GM21717 (cell line): ENCODE data around the gene PLCG2.
"Not testable (repeated sequence)": the region's sequence is repeated elsewhere in the genome, so short reads cannot be mapped to it uniquely, and the experiment has no call there.

Source experiments
- ATAC-seq: cut with Tn5 transposase; IDR thresholded peaks from one replicate; pipeline ENCODE4 v1.9.1; 2021; ENCODE audit warnings: mild to moderate bottlenecking, moderate library complexity; ENCODE audit not compliant: unreplicated experiment

The PLCG2 gene

DNA sequence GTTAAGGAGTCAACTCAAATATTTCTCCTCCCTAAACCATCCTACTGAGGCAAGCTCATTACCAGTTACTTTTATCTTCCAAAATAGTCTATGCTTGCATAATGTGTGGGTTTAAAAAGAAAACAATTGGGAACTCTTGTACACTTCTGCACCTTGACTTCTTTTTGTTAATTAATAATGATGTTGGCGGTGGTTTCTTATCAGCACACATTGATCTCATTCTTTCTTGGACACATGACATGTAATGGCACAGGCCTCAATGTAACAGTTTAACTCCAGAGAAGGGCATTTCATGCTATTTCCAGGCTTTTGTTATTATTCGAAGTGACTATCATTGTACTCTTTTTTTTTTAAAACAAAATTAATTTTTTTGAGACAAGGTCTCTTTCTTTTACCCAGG, 7.8 kb downstream of the PLCG2 start:
- ATAC-seq = no peak

- no peak for ATAC-seq
Observed at GRCh38 chr16:81787659-81788058, 8.6 kb downstream of the PLCG2 start.

DNA sequence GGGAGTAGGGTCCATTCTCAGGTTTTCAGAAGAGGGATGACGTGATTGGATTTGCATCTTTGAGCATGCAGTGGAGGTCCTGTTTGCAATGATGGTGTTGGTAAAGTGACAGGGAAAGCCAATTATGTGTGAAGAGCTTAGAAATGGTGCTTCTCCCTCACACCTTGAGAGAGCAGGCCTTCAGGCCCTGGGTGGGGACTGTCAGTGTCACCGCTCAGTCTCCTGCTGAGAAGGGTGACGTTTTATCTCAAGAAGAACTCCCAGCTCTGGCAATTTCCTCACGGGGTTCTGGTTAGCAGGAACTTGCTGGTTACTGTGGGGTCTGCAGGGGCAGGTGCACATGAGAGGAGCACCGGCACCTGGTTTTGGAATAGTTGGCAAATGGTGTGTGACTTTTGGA, 11.2 kb downstream of the PLCG2 start:
- ATAC-seq = no peak

DNA sequence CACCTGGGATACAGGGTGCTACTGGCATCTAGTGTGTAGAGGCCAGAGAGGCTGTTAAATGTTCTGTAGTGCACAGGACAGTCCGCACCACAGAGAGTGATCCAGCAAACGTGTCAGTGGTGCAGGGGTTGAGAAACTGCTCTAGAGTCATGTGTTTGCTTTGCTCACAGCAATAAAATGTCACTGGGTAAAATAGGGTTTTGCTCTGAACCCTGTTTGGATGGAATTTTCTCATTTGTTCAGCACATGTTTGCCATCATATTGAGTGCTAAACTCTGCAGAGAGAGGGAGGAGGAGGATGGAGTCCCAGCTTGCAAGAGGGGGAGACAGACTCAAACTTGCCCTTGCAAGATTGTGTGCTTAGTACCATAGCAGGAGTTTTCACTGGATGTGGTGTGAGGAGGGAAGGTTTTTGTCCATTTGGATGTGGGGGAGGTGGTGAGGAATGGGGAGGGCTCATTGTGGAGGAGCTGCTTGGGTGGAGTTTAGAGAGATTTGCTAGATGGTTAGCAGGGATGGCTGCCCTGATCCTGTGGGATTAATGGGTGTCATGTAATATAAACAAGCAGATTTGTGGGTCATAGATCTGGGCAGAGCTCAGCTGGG, 11.8 kb downstream of the PLCG2 start:
- no peak for ATAC-seq

DNA sequence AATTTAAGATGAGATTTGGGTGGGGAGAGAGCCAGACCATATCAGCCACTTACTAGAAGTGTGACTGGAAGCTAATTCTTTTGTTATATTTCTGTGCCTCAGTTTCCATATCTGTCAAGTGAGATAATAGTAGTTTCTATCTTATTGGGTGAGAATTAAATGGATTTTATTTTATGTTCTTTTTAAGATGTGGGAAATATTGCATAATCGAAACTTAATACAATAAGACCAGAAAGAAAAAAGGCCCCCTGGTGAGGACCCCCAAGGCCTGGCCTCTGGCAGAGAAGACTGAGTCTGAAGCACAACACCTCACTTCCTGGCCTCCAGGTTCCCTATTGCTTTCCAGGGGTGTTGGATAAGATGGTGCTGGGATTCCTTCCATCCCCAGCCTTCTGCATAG, 13.7 kb downstream of the PLCG2 start:
- no peak for ATAC-seq

- no peak for ATAC-seq
Observed at GRCh38 chr16:81795193-81795592, 16.1 kb downstream of the PLCG2 start.

DNA sequence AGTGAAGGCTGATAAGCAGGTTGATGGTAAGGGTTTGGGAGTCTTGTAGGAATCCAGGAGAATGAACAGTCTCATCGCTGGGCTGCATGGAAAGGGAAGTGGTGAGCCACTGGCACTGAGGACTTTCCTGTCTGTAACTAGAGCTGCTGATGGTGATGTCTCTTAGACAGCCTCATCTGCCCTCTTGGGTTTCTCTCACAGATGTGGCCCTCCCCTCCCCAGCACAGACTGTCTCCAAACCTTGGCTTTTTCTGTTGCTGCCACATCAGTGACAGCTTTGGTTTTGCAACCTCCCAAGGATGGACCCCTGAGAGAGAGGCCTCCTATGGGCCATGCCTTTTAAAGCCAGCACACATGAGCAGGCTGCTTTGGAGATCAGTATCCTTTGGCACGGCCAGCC, 16.9 kb downstream of the PLCG2 start:
- no peak for ATAC-seq

GRCh38 chr16:81796583-81797346, 17.7 kb downstream of the PLCG2 start:
- ATAC-seq = no peak

DNA sequence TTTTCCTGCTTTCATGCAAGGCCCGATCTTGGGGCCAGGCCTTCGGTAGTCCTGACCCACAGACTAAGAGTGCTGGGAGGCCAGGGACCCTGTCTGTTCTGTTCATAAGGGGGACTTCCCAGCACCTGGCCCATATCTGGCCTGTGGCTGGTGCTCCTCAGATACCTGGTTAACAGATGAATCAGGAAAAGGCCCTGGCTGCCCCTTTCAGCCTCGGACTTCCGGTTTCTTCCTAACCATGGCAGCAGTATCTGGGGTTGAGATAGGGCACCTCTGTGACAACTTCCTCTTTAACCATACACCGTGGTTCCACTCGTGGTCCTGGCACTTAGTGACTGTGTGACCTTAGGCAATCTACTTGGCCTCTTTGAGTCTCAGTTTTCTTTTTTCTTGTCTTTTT, 18.4 kb downstream of the PLCG2 start:
- peak; percentile 54 for ATAC-seq

DNA sequence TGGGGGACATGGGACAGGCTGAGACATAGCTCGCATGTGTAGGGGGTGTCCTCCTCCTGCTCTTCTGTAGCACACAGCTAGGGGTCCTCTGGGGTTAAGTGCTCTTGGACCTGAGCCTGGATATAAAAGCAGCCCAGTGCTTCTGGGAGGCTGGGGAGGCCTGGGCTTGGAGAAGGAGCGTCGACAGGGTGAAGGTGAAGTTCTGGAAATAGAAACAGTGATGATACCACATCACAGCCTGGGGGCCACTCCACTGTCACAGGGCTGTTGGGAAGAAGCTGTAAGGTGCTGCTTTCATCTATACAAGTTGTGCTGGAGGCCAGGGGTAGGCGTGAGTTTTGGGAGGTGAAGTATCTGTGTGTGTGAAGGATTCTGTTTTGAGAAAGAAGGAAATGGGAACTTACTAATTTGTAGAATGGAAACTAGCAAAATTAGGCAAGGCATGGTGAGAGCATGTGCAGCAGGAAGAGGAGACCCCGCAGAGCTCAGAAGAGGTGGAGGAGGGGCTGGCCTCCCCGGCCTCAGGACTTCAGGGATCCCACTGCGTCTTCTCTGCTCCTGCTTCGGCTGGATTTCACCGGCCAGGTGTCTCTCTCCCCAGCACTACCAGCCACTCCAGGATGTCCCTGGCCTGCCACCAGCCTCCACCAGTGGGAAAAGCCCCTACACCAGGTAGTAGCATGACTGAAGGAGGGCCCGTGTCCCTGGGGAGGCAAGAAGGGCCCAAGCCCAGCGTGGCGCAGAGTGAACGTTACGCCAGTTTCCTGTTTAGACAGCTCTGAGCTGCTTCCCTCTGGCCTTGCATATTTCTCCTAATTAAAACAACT, 19.4 kb downstream of the PLCG2 start:
- ATAC-seq = peak; percentile 45

GRCh38 chr16:81799138-81799504, 20.0 kb downstream of the PLCG2 start:
- no peak for ATAC-seq

- ATAC-seq = not testable (repeated sequence)
Observed at GRCh38 chr16:81801724-81802123, 22.6 kb downstream of the PLCG2 start.

DNA sequence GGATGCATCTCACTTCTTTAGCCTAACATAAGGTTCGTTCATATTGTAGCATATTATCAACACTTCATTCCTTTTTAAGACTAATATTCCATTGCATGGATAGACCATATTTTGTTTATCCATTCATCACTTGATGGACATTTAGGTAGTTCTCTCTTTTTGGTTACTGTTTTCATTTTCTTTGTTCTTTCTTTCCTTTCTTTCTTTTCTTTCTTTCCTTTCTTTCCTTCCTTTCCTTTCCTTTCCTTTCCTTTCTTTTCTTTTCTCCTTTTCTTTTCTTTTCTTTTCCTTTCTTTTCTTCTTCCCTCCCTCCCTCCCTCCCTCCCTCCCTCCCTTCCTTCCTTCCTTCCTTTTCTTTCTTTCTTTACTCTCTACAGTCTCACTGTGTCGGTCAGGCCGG, 24.2 kb downstream of the PLCG2 start:
- ATAC-seq = no peak

DNA sequence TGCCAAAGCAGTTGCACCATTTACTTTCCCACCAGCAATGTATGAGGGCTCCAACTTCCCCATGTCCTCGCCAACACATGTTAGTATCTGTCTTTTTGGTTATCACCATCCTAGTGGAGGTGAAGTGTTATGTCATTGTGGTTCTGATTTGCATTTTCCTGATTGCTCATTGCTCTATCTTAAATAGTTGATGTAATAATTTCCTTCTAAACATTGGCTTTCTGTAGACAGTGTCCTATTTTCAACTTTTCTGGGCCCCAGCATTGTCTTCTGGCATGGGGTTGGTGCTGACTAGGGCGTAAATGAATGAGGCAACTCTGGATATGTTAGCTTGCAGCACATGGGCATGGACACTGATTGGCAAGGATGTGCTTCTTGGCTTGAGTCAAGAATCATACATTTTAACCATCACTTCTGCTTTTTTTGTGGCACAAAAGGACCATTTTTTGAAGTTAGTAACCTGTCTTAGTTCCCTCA, 25.1 kb downstream of the PLCG2 start:
- ATAC-seq = peak; percentile 22

GRCh38 chr16:81806696-81807095, 27.6 kb downstream of the PLCG2 start:
- no peak for ATAC-seq

DNA sequence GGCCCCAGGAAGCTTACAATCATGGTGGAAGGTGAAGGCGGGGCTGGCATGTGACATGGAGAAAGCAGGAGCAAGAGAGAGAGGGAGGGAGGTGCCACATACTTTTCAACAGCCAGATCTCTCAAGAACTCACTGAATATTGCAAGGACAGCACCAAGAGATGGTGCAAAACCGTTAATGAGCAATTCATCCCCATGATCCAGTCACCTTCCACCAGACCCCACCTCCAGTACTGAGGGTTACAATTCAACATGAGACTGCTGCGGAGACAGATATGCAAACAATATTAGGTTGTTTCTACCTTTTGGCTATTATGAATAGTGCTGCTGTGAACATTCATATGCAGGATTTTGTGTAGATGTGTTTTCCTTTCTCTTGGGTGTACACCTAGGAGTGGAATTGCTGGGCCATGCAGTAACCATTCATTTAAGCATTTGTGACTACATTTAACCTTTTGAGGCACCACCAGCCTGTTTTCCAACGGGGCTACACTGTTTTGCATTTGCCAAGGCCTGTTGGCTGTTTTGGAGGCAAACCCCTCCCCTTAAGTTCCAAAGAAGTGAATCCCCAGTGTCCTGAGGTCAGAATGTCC, 28.8 kb downstream of the PLCG2 start:
- no peak for ATAC-seq

GRCh38 chr16:81808933-81809480, 29.9 kb downstream of the PLCG2 start:
- ATAC-seq = peak; percentile 54

DNA sequence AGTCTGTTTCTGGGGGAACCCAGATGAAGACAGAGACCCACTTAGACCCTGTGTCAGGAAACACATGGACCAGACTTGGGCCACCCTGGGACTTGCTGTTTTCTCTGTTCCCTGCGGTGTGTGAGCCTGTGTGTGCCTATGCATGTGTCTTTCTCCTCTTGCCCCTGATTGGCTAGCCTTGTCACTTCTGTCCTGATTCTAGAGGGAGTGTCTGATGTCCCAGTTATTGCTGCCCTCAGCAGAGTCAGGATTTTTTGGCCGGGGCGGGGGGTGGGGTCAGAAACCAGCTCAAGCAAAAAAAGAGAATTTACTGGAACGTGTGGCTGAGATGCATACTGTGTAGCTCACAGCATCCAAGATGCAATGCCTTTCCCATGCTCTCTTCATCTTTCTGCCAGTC, 30.5 kb downstream of the PLCG2 start:
- ATAC-seq = no peak

DNA sequence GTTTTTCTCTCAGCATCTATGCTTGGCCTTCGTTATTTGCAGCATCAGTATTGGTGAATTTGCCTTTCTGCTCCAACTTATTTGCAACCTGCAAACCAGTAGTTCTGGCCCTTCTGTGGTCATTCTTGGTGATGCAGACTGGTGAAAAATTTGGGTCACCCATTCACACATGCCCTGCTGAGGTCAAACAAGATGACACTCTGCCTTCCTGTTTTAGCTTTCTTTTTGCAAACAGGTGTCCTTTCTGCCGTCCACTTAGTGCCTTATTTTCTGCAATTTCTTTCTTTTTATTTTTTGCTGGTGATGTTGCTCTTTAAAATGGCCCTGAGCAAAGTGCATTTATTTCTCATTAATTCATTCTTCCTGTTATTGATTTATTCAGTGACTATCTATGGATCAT, 31.3 kb downstream of the PLCG2 start:
- ATAC-seq = no peak

GRCh38 chr16:81810894-81811538, 31.9 kb downstream of the PLCG2 start:
- peak; percentile 43 for ATAC-seq

- ATAC-seq = no peak
Observed at GRCh38 chr16:81813648-81814047, 34.6 kb downstream of the PLCG2 start.
